Kidney (tissue), 14 donors: ENCODE data around the gene WWOX. TPM values are rescaled to one million over a fixed set of nuclear protein-coding genes. Genes with fewer than 3 reads are reported as not detected.
A peak's percentile ranks its signal among the peaks of the same experiment; 100 is the strongest.

Source experiments
- DNase-seq, 5 donors: peaks; one replicate each; pipeline ENCODE4 v3.0.0-alpha.2; 2013 to 2020
- FAIRE-seq: peaks from 2 replicates; lab custom pipeline; 2012; peaks lifted over from hg19 to GRCh38; lab: Jason Lieb, UNC
- H3K27ac ChIP-seq, 2 donors: one replicate each; pipeline ENCODE4 v1.7.0; 2013; ENCODE audit warnings: low read depth in 2 of 2, low read length in 2 of 2, inconsistent platforms in 1 of 2
- H3K27me3 ChIP-seq: one replicate; pipeline ENCODE4 v1.7.1; 2013; ENCODE audit warnings: low read length, inconsistent platforms; ENCODE audit not compliant: control insufficient read depth, insufficient read depth
- H3K36me3 ChIP-seq, 3 donors: one replicate each; pipeline versions ENCODE4 v1.7.0 to v1.7.1; 2013; ENCODE audit warnings: low read length in 3 of 3, control low read depth in 1 of 3, inconsistent platforms in 1 of 3; ENCODE audit not compliant: insufficient read depth in 3 of 3, control insufficient read depth in 2 of 3
- H3K4me1 ChIP-seq, 3 donors: one replicate each; pipeline versions ENCODE4 v1.7.0 to v1.7.1; 2013; ENCODE audit warnings: low read length in 3 of 3, inconsistent platforms in 1 of 3, low read depth in 1 of 3; ENCODE audit not compliant: control insufficient read depth in 2 of 3, insufficient read depth in 2 of 3
- H3K4me3 ChIP-seq, 3 donors: one replicate each; pipeline versions ENCODE4 v1.7.0 to v1.8.1; 2013; ENCODE audit warnings: low read length in 3 of 3, control low read depth in 1 of 3, inconsistent platforms in 1 of 3
- H3K9ac ChIP-seq, 3 donors: one replicate each; pipeline versions ENCODE4 v1.7.0 to v1.7.1; 2013; ENCODE audit warnings: low read length in 3 of 3, control low read depth in 1 of 3, inconsistent platforms in 1 of 3
- H3K9me3 ChIP-seq, 3 donors: one replicate each; pipeline versions ENCODE4 v1.7.0 to v1.7.1; 2013; ENCODE audit warnings: low read length in 3 of 3, control low read depth in 1 of 3, inconsistent platforms in 1 of 3; ENCODE audit not compliant: control insufficient read depth in 2 of 3, insufficient read depth in 1 of 3
- CTCF ChIP-seq: IDR thresholded peaks from 3 replicates; pipeline ENCODE4 v1.5.1; 2012; ENCODE audit warnings: mild to moderate bottlenecking, moderate library complexity, borderline replicate concordance; ENCODE audit not compliant: insufficient read depth; ENCODE audit errors: extremely low read depth
- intact Hi-C: fragments of 100-400 bp; cut with DNase I; formaldehyde crosslinking; loops from one replicate; pipeline ENCODE4 v1.11.1; 2022
- polyA plus RNA-seq: library from polyadenylated mRNA; stranded (reverse); fragments of 350-450 nt; fragmentation: Illumina TruSeq; extraction: RNeasy Lipid Tissue Mini Kit (QIAGEN cat#74804); gene quantifications from one replicate; pipeline ENCODE4 v1.2.3, GENCODE V29; 2014; ENCODE audit warnings: low read depth, low replicate concordance; ENCODE audit not compliant: insufficient read depth
- total RNA-seq: library from RNA; stranded (reverse); fragmentation: NEBNext Ultra II Directional; extraction: Animal tissue kit (Norgen Biotek cat#: 25700); gene quantifications from one replicate; pipeline ENCODE4 v1.2.1, GENCODE V29; 2021
- donor health status: control.
- donor health status: control.
- donor health status: control.
- donor health status: control.
- donor health status: control.
- donor health status: DM: yes; HTN: yes; CAD: no.
- donor health status: Normal renal cell carcinoma (clear cell type).

Gene WWOX
- total and polyA plus RNA-seq, 2 donors from 2014 or later, result 22.5 to 30.3 TPM

- Histone ChIP-seq H3K27ac (no peak overlapping the region), H3K36me3 (no peaks in the 10 kb centered on the region), H3K9ac (no peak overlapping the region), H3K9me3 (no peaks in the 10 kb centered on the region), H3K27me3 (no peaks in the 10 kb centered on the region), H3K4me3 (no peak overlapping the region), H3K4me1 (no peaks in the 10 kb centered on the region)
- no peak for TF ChIP-seq CTCF
- DNase-seq (no peak), FAIRE-seq (no peak)
- intact Hi-C loops, result no loop called here
Observed at GRCh38 chr16:78543023-78543422, 443.6 kb downstream of the WWOX start.

DNA sequence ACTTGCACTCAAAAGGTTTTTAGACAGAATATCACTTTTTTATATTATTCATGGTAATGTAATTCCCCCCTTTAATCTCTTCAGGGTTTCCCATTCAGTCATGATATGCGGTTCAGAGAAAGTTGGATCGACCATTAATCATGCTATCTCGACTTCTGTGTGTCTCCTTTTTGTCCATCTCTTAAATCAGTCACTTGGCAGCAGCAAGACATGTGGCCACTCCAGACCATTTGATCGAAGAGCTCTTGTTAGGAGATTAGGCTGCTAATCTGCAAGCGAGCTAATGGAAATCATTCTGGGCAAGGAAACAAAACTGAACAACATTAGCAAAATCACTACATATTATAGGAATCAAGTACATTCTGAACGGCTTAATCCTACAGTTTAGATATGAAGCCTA lies 449.9 kb downstream of the WWOX start:
- intact Hi-C loops, result no loop called here
- FAIRE-seq (no peak), DNase-seq (no peak)
- Histone ChIP-seq H3K27me3 (no peaks in the 10 kb centered on the region), H3K27ac (no peak overlapping the region), H3K36me3 (no peaks in the 10 kb centered on the region), H3K9me3 (no peaks in the 10 kb centered on the region), H3K4me1 (no peaks in the 10 kb centered on the region), H3K4me3 (no peak overlapping the region), H3K9ac (no peak overlapping the region)
- no peak for TF ChIP-seq CTCF

- FAIRE-seq (no peak), DNase-seq (peak in 2 of 5 donors; percentile 21 to 29)
- H3K27me3 ChIP-seq, result no peaks in the 10 kb centered on the region
- intact Hi-C loops, result no loop called here
- H3K4me1 ChIP-seq, result no peaks in the 10 kb centered on the region
- TF ChIP-seq CTCF, result no peak
- no peak overlapping the region for H3K4me3 ChIP-seq
- no peaks in the 10 kb centered on the region for H3K36me3 ChIP-seq
- H3K9ac ChIP-seq, result no peak overlapping the region
- no peak overlapping the region for H3K27ac ChIP-seq
- H3K9me3 ChIP-seq, result no peaks in the 10 kb centered on the region
Observed at GRCh38 chr16:78551487-78552085, 452.1 kb downstream of the WWOX start.
